Activated CD4-positive, alpha-beta memory T cell treated with anti-CD3 and anti-CD28 coated beads, Interleukin-2, amount 10 ng/mL, durations not matched to agents 7 days and 5 days (primary cell): Measurements from ENCODE around the gene TGFBI. TPM values are rescaled to one million over a fixed set of nuclear protein-coding genes. Genes with fewer than 3 reads are reported as not detected.

Experiments
- CTCF ChIA-PET: fragments of 350-600 bp; sonication (Branson Sonifier 250); formaldehyde crosslinking; loops from one replicate; lab custom pipeline; 2021; ENCODE audit warnings: antibody characterized with exemption, inconsistent platforms; lab: Charles Lee
- POLR2A ChIA-PET: fragments of 350-600 bp; sonication (Branson Sonifier 250); formaldehyde crosslinking; loops from one replicate; lab custom pipeline; 2021; ENCODE audit warnings: antibody characterized with exemption; lab: Charles Lee
- DNase-seq: peaks from one replicate; pipeline ENCODE4 v3.0.0-alpha.2; 2020
- H3K27ac Mint-ChIP-seq: one replicate; pipeline ENCODE4 v1.8.0; 2021; ENCODE audit warnings: mild to moderate bottlenecking, mixed read lengths
- H3K27me3 Mint-ChIP-seq: one replicate; pipeline ENCODE4 v1.8.0; 2021; ENCODE audit warnings: mixed read lengths
- H3K36me3 Mint-ChIP-seq: one replicate; pipeline ENCODE4 v1.8.0; 2021; ENCODE audit warnings: low read depth, mixed read lengths
- H3K4me1 Mint-ChIP-seq: one replicate; pipeline ENCODE4 v1.8.0; 2021; ENCODE audit warnings: mixed read lengths
- H3K4me3 Mint-ChIP-seq: one replicate; pipeline ENCODE4 v1.8.0; 2021; ENCODE audit warnings: mild to moderate bottlenecking, mixed read lengths
- H3K9me3 Mint-ChIP-seq: one replicate; pipeline ENCODE4 v1.8.0; 2021; ENCODE audit warnings: mixed read lengths
- total RNA-seq, 2 experiments: library from RNA; stranded (reverse); gene quantifications; one replicate each; pipeline ENCODE4 v1.2.3, GENCODE V29; 2021

TGFBI gene
- total RNA-seq, 2 experiments from 2014 or later: not detected

DNA sequence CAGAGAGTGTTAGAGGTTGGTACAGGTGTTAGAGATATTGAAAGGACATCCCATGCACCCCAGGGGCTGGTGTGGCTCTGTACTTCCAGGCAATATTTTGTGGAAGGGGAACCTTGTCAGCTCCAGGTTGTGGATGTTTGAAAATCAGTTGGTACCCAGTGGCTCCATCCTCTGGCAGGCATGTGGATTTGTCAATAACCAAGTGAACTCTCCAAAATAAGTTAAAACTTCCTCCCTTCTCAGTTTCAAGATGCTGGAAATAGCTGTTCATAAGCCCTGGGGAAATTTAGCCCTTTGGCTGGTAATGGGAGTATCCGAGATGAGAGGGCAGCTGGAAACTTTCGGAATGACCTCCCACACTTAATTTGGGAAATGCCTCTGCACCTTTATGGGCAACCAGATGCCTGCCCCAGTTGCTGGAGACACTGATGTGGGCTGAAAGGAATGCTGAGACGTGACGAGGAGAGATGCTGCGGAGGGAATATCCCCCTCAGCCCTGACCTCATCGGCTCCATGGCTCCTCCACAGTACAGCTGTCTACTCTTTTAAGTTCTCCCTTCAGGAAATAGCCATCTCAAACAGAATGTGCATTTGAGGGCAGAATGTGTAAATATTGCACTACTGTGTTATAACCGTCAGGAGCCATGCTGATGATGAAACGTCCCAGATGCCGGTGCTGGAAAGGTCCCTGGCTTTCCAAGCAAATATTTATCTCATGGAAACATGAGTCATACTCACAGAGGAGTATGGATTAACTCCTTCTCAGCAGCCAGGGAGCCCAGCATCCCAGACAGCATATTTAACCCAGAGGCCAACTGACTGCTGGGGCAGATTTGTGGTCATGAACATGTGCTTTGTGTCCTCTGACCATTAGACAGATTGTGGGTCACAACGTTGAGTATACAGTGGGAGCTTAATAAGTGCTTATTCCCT lies 29.5 kb downstream of the TGFBI start:
- DNase-seq: no peak
- Mint-ChIP-seq H3K27ac (no peak overlapping the region), H3K9me3 (no peaks in the 10 kb centered on the region), H3K27me3 (peaks cover 2% of the 10 kb centered on the region), H3K4me3 (no peak overlapping the region), H3K36me3 (no peaks in the 10 kb centered on the region), H3K4me1 (peaks cover 1% of the 10 kb centered on the region)
- ChIA-PET POLR2A (no interaction called here), CTCF (no interaction called here)

DNA sequence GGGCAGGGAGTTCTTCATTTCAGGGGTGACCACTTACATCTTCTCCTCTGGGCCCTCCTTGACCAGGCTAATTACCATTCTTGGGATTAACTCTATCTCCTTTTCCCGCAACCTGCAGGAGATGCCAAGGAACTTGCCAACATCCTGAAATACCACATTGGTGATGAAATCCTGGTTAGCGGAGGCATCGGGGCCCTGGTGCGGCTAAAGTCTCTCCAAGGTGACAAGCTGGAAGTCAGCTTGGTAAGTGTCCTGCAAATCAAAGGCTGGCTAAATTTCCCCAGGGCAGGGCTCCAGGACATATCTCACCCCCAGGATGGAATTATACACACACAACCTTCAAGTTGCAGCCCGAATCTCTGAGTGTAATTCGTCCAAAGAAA lies 30.2 kb downstream of the TGFBI start:
- DNase-seq: no peak
- ChIA-PET POLR2A (no interaction called here), CTCF (no interaction called here)
- no peak overlapping the region for H3K27ac Mint-ChIP-seq
- H3K9me3 Mint-ChIP-seq: no peaks in the 10 kb centered on the region
- no peak overlapping the region for H3K4me3 Mint-ChIP-seq
- no peaks in the 10 kb centered on the region for H3K4me1 Mint-ChIP-seq
- no peaks in the 10 kb centered on the region for H3K36me3 Mint-ChIP-seq
- H3K27me3 Mint-ChIP-seq: no peaks in the 10 kb centered on the region

GRCh38 chr5:136060963-136061362 lies 32.2 kb downstream of the TGFBI start:
- no peak overlapping the region for H3K27ac Mint-ChIP-seq
- H3K4me3 Mint-ChIP-seq: no peak overlapping the region
- no peaks in the 10 kb centered on the region for H3K4me1 Mint-ChIP-seq
- no peak for DNase-seq
- no peaks in the 10 kb centered on the region for H3K9me3 Mint-ChIP-seq
- POLR2A ChIA-PET: no interaction called here
- H3K27me3 Mint-ChIP-seq: no peaks in the 10 kb centered on the region
- CTCF ChIA-PET: no interaction called here
- H3K36me3 Mint-ChIP-seq: no peaks in the 10 kb centered on the region

DNA sequence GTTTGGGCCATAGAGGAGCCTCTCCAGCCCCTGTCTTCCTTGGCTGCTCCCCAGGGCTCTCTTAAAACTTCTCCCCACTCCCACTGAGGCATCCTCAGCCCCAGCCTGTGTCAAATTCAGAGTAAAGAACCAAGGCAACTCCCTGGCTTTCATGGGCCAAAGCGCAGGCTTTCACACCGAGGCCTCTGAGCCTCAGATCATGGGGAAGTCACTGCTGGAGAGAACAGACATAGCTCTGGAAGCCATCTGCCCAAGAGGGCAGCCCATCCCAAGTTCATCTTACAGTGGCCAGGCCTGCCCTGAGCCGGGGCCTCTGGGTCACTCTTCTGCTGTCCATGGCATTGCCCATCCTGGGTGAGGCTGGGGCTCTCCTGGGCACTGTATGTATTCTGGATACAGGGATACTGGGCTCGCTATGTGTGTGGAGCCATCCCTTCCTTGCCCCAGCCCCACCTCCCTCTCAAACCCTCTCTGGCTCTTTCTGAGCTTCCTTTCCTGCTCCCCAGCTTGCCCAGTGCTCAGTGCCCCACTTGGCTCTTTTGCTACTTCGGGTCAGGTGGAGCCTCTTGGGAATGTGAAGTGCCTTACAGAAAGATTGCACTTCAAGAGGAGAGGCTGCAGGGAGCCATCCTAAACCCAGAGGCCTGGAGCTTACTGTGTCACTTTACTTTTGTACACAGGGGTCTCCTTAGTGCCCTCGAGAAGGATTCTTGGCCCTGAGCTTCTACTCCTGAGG lies 33.0 kb downstream of the TGFBI start:
- Mint-ChIP-seq H3K27ac (no peak overlapping the region), H3K4me1 (no peaks in the 10 kb centered on the region), H3K36me3 (no peaks in the 10 kb centered on the region), H3K9me3 (no peaks in the 10 kb centered on the region), H3K27me3 (no peaks in the 10 kb centered on the region), H3K4me3 (no peak overlapping the region)
- ChIA-PET CTCF (interaction anchor here (0.7 kb wide), 1 partner anchor 170 kb away, joined by 3 read pairs; no protein-coding TSS in a partner anchor), POLR2A (no interaction called here)
- no peak for DNase-seq

- CTCF ChIA-PET: interaction anchor here (0.7 to 1.3 kb wide), 3 partner anchors 49 to 171 kb away, joined by 3 read pairs; no protein-coding TSS in a partner anchor
- peaks cover 2% of the 10 kb centered on the region for H3K27me3 Mint-ChIP-seq
- DNase-seq: no peak
These were observed 33.8 kb downstream of the TGFBI start for GRCh38 chr5:136062366-136063274.

DNA sequence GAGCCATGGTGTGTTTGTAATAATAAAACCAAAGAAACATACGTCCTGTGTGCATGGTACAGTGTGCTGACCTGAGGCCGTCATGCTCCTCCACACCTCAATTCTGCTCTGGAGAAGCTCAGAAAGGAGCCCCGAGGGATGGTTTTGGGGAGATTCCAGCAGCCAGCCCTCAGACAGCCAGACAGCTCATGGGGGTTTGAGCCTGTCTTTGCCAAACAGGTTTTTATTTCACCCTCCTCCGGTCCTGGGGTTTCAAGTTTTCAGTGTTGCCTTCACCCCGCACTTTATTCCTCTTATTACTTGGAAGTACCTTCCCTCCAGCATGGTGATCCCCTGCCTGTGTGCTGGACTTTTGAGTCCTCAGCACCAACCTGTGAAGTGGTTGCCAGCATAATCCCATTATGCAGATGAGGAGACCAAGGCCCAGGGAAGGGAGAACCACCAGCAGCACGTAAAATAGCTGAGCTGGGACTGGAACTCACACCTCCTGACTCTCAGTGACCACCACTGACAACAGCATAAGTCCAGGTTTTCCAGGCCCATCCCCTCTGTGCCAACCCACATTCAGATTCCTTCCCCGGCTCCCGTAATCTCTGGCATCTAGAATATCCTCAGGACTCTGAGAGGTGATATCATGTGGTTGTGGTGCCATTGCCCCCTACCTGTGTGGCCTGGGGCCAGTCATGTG lies 35.1 kb downstream of the TGFBI start:
- no peak for DNase-seq
- Mint-ChIP-seq H3K36me3 (no peaks in the 10 kb centered on the region), H3K4me1 (no peaks in the 10 kb centered on the region), H3K9me3 (no peaks in the 10 kb centered on the region), H3K27ac (no peak overlapping the region), H3K27me3 (peaks cover 4% of the 10 kb centered on the region), H3K4me3 (no peak overlapping the region)
- ChIA-PET CTCF (interaction anchor here (0.7 to 1.3 kb wide), 3 partner anchors 22 to 86 kb away, joined by 3 to 4 read pairs (median 3); no protein-coding TSS in a partner anchor), POLR2A (no interaction called here)

More at GRCh38 chr5:136062366-136063274, 33.8 kb downstream of the TGFBI start:
- H3K36me3 Mint-ChIP-seq: no peaks in the 10 kb centered on the region
- no peak overlapping the region for H3K27ac Mint-ChIP-seq
- H3K9me3 Mint-ChIP-seq: no peaks in the 10 kb centered on the region
- no peaks in the 10 kb centered on the region for H3K4me1 Mint-ChIP-seq
- POLR2A ChIA-PET: no interaction called here
- H3K4me3 Mint-ChIP-seq: no peak overlapping the region

GRCh38 chr5:136064510-136064909 lies 35.7 kb downstream of the TGFBI start:
- Mint-ChIP-seq H3K27ac (no peak overlapping the region), H3K27me3 (peaks cover 7% of the 10 kb centered on the region), H3K36me3 (no peaks in the 10 kb centered on the region), H3K4me1 (no peaks in the 10 kb centered on the region), H3K9me3 (no peaks in the 10 kb centered on the region), H3K4me3 (no peak overlapping the region)
- no peak for DNase-seq
- CTCF ChIA-PET: interaction anchor here (1.3 kb wide), 1 partner anchor 23 kb away, joined by 4 read pairs; no protein-coding TSS in a partner anchor
- POLR2A ChIA-PET: no interaction called here

GRCh38 chr5:136065588-136065987 lies 36.8 kb downstream of the TGFBI start:
- POLR2A ChIA-PET: no interaction called here
- peaks cover 12% of the 10 kb centered on the region for H3K27me3 Mint-ChIP-seq
- no peaks in the 10 kb centered on the region for H3K9me3 Mint-ChIP-seq
- H3K27ac Mint-ChIP-seq: no peak overlapping the region
- no peak for DNase-seq
- no peak overlapping the region for H3K4me3 Mint-ChIP-seq
- CTCF ChIA-PET: no interaction called here
- no peaks in the 10 kb centered on the region for H3K36me3 Mint-ChIP-seq
- H3K4me1 Mint-ChIP-seq: no peaks in the 10 kb centered on the region

DNA sequence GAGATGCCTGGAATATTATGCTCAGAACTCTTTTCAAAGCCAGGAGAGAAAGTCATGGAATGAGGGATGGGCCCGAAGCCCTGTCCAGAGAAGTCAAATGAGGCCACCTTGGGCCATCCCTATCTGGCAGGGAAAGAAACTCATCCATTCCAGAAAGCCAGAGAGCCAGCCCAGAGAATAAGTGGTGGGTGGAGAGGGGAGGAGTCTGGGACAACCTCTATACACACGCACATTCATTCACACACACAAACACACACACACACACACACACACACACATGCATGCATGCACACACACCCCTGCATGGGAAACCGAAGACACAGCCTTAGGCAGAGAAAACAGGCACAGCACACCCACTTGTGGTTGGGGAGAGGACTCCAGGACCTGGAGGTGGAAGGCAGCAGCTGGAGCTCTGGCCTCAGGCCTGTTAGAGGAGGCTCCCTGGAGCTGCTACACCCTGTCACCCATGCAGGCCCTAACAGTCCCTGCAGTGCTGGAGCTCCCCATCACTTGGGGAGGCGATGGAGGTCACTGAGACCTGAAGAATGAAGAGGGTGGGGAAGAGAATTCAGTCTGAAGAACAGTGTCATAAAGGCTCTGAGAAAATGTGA lies 38.0 kb downstream of the TGFBI start:
- DNase-seq: no peak
- no peaks in the 10 kb centered on the region for H3K36me3 Mint-ChIP-seq
- no peak overlapping the region for H3K27ac Mint-ChIP-seq
- H3K9me3 Mint-ChIP-seq: no peaks in the 10 kb centered on the region
- CTCF ChIA-PET: no interaction called here
- POLR2A ChIA-PET: no interaction called here
- H3K27me3 Mint-ChIP-seq: peaks cover 12% of the 10 kb centered on the region
- no peaks in the 10 kb centered on the region for H3K4me1 Mint-ChIP-seq
- H3K4me3 Mint-ChIP-seq: no peak overlapping the region

DNA sequence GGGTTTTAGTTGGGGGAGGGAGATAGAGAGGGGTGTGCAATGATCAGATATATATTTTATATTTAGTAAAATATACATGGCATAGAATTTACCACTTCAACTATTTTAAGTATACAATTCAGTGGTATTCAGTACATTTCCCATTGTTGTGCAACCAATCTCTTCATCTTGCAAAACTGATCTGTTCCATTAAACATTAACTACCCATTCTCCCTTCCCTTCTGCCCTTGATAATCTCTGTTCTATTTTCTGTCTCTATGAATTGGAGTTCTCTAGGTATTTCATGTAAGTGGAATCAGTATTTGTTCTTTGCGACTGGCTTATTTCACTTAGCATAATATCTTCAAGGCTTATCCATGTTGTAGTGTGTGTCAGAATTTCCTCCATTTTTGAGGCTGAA lies 38.6 kb downstream of the TGFBI start:
- ChIA-PET POLR2A (no interaction called here), CTCF (no interaction called here)
- H3K4me3 Mint-ChIP-seq: no peak overlapping the region
- DNase-seq: no peak
- H3K27ac Mint-ChIP-seq: no peak overlapping the region
- H3K36me3 Mint-ChIP-seq: no peaks in the 10 kb centered on the region
- no peaks in the 10 kb centered on the region for H3K4me1 Mint-ChIP-seq
- no peaks in the 10 kb centered on the region for H3K9me3 Mint-ChIP-seq
- peaks cover 12% of the 10 kb centered on the region for H3K27me3 Mint-ChIP-seq

DNA sequence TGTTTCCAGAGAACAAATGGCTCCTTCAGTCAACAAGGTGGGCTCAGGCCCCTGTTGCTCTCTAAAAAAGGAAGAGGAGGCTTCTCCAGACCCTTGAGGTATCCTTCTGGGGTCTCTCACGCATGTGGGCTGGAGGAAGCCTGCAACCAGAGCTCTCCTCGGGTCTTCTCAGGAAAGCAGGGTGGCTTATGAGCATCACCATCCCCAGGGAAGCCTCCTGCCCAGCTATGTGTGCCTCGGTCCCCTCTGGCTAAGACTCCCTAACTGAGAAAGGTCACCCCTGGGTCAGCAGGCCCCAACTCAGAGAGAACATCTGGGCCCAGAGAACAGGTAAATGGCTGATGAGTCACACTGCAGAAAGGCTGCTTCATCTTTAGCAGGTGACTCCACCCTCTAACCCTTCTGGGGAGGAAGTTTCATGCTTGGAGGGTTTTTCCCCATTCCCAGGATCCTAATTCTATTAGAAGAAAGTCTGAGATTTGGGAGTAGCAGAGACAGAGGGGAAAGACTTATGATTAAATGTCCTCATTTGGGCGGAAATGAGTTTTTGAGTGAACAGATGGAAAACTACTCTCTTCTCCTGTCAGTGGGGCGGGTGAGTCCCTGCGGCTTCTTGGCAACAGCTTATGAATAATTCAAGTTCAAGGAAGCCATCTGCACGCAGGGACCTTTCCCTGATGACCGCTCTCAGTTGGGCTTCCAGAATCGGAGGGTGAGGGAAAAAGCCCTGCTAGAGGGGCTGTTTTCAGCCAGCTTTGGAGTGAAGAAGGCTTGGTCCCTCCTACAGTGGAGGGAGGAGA lies 41.9 kb downstream of the TGFBI start:
- Mint-ChIP-seq H3K36me3 (no peaks in the 10 kb centered on the region), H3K4me3 (no peak overlapping the region), H3K9me3 (no peaks in the 10 kb centered on the region), H3K27ac (no peak overlapping the region), H3K4me1 (no peaks in the 10 kb centered on the region), H3K27me3 (peaks cover 12% of the 10 kb centered on the region)
- ChIA-PET CTCF (no interaction called here), POLR2A (no interaction called here)
- DNase-seq: no peak
